Naive thymus-derived CD4-positive, alpha-beta T cell (primary cell): ENCODE measurements around the gene KLF16. TPM values are rescaled to one million over a fixed set of nuclear protein-coding genes. Genes with fewer than 3 reads are reported as not detected.

Source experiments
- ATAC-seq: fragments of 150-1000 bp; cut with Tn5 transposase; 2 replicates; pipeline ENCODE4 v1.10.0; 2021; ENCODE audit warnings: mild to moderate bottlenecking, moderate library complexity
- CTCF ChIA-PET: fragments of 350-600 bp; sonication (Branson Sonifier 250); formaldehyde crosslinking; loops from one replicate; lab custom pipeline; 2021; ENCODE audit warnings: antibody characterized with exemption; lab: Charles Lee
- POLR2A ChIA-PET: fragments of 350-600 bp; sonication (Branson Sonifier 250); formaldehyde crosslinking; loops from one replicate; lab custom pipeline; 2021; ENCODE audit warnings: antibody characterized with exemption, inconsistent platforms; lab: Charles Lee
- DNase-seq, 9 donors: peaks; one replicate each; pipeline versions ENCODE4 v3.0.0 to v3.0.0-alpha.2; 2020 to 2022; ENCODE audit warnings: mixed read lengths in 1 of 9
- H3K27ac ChIP-seq: one replicate; pipeline ENCODE4 v1.7.0; 2013; ENCODE audit warnings: mild to moderate bottlenecking, low read depth, low read length, moderate library complexity
- H3K27me3 ChIP-seq, 2 donors: one replicate each; pipeline ENCODE4 v1.7.0; 2013; ENCODE audit warnings: low read length in 2 of 2, mild to moderate bottlenecking in 2 of 2, moderate library complexity in 2 of 2; ENCODE audit not compliant: control insufficient read depth in 2 of 2, insufficient read depth in 2 of 2
- H3K36me3 ChIP-seq, 3 experiments: 1 replicate in 2 of 3; 2 replicates in 1 of 3; pipeline ENCODE4 v1.7.0; 2013; ENCODE audit warnings: low read length in 3 of 3, mild to moderate bottlenecking in 3 of 3, moderate library complexity in 1 of 3; ENCODE audit not compliant: insufficient read depth in 3 of 3, control insufficient read depth in 2 of 3
- H3K4me1 ChIP-seq, 2 donors: one replicate each; pipeline ENCODE4 v1.7.0; 2013; ENCODE audit warnings: low read length in 2 of 2, mild to moderate bottlenecking in 2 of 2, moderate library complexity in 1 of 2; ENCODE audit not compliant: control insufficient read depth in 2 of 2, insufficient read depth in 2 of 2
- H3K4me3 ChIP-seq: 2 replicates; pipeline ENCODE4 v1.7.0; 2013; ENCODE audit warnings: mild to moderate bottlenecking, low read length
- H3K9me3 ChIP-seq, 3 experiments: 1 replicate in 2 of 3; 2 replicates in 1 of 3; pipeline ENCODE4 v1.7.0; 2013; ENCODE audit warnings: low read length in 3 of 3; ENCODE audit not compliant: control insufficient read depth in 2 of 3
- H3K27ac Mint-ChIP-seq, 9 donors: one replicate each; pipeline ENCODE4 v1.8.0; 2020 to 2022; ENCODE audit warnings: mixed read lengths in 9 of 9, mild to moderate bottlenecking in 8 of 9, moderate library complexity in 5 of 9, inconsistent platforms in 2 of 9
- H3K27me3 Mint-ChIP-seq, 5 donors: one replicate each; pipeline ENCODE4 v1.8.0; 2021 to 2022; ENCODE audit warnings: mixed read lengths in 5 of 5, mild to moderate bottlenecking in 1 of 5
- H3K36me3 Mint-ChIP-seq, 5 donors: one replicate each; pipeline ENCODE4 v1.8.0; 2020 to 2022; ENCODE audit warnings: mixed read lengths in 5 of 5, mild to moderate bottlenecking in 3 of 5, inconsistent platforms in 1 of 5
- H3K4me1 Mint-ChIP-seq, 7 donors: one replicate each; pipeline ENCODE4 v1.8.0; 2020 to 2022; ENCODE audit warnings: mixed read lengths in 7 of 7, mild to moderate bottlenecking in 3 of 7, inconsistent platforms in 1 of 7
- H3K4me3 Mint-ChIP-seq, 10 donors: one replicate each; pipeline ENCODE4 v1.8.0; 2020 to 2022; ENCODE audit warnings: mild to moderate bottlenecking in 10 of 10, mixed read lengths in 10 of 10, moderate library complexity in 6 of 10, inconsistent platforms in 2 of 10
- H3K9me3 Mint-ChIP-seq, 11 donors: one replicate each; pipeline ENCODE4 v1.8.0; 2020 to 2022; ENCODE audit warnings: mixed read lengths in 11 of 11, mild to moderate bottlenecking in 4 of 11, inconsistent platforms in 1 of 11, moderate library complexity in 1 of 11
- intact Hi-C, 2 donors: fragments of 100-400 bp; cut with micrococcal nuclease; formaldehyde crosslinking; loops; one replicate each; pipeline ENCODE4 v1.15.1; 2023
- polyA plus RNA-seq, 2 donors: library from polyadenylated mRNA; unstranded; fragments of 300-500 nt; fragmentation: Illumina TruSeq; gene quantifications; one replicate each; pipeline ENCODE4 v1.2.3, GENCODE V29; 2021
- total RNA-seq, 6 experiments: library from RNA in 5 of 6; stranded (reverse) in 5 of 6; gene quantifications; 1 replicate in 5 of 6; 2 replicates in 1 of 6; pipeline ENCODE4 v1.2.3 and lab custom pipeline; 2021 to 2026

The KLF16 gene
- total and polyA plus RNA-seq, 7 experiments from 2014 or later: 0.41 to 65.2 (median 20.8) TPM

DNA sequence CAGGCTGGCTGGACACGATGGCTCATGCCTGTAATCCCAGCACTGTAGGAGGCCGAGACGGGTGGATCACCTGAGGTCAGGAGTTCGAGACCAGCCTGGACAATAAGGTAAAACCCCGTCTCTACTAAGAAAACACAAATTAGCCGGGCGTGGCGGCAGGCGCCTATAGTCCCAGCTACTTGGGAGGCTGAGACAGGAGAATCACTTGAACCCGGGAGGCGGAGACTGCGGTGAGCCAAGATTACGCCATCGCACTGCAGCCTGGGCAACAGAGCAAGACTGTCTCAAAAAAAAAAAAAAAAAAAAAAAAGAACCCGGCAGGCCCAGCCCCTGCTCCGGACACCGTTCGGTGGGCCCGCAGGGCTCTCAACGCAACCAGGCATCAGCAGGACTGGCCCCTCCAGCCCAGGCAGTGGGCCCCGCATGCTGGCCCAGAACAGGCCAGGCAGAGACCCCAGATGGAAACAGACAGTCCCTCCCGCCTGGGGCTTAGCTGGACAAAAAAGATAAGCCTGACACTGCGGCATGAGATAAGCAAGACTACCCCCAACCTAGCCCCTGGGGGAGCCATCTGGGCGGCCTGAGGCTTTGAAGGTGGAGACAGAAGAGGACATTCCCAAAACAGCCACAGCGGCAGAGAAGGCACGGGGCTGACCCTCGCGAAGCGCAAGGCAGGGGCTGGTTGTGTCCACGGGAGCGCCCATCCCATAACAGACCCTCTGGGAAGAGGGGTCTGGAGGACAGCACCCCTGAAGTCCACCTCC lies 26.7 kb downstream of the KLF16 start:
- Histone ChIP-seq H3K27ac (no peak overlapping the region), H3K36me3 (peaks cover 0 to 34% (median 0%) of the 10 kb centered on the region in 3 experiments), H3K27me3 (no peaks in the 10 kb centered on the region), H3K4me1 (no peaks in the 10 kb centered on the region), H3K9me3 (no peaks in the 10 kb centered on the region), H3K4me3 (no peak overlapping the region)
- DNase-seq (no peak), ATAC-seq (no peak)
- POLR2A ChIA-PET: interaction anchor here (0.7 kb wide), 1 partner anchor 76 kb away, joined by 3 read pairs; no protein-coding TSS in a partner anchor
- Mint-ChIP-seq H3K4me3 (no peak overlapping the region), H3K9me3 (no peaks in the 10 kb centered on the region), H3K36me3 (no peaks in the 10 kb centered on the region), H3K27ac (no peak overlapping the region), H3K27me3 (no peaks in the 10 kb centered on the region), H3K4me1 (peaks cover 13 to 41% (median 26%) of the 10 kb centered on the region in 7 donors)
- intact Hi-C loops: loop anchor here (1.0 kb wide), 1 partner anchor 12 kb away; the partner anchor contains the start of gene REXO1 (in 2 of the 2)
- CTCF ChIA-PET: interaction anchor here (0.7 to 2.5 kb wide), 4 partner anchors 8 to 260 kb away, joined by 3 to 21 read pairs (median 5); no protein-coding TSS in a partner anchor

DNA sequence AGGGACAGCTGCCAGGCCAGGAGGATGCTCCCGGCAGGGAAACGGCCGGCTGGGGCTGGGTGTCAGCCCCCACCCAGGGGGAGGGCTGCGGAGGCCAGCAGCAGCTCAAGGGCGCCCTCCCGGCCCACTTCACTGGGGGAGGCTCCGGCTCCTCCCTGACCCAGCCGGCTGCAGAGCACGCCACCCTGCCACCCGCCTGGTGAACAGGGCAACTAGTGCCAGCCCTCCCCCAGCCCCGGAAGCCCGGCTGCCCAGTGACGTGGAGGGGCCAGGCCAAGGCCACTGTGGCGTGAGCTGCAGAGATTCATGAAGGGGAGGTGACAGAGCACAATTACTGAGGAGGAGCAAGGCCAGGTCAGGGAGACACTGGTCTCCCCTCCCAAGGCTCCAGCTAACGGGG lies 29.8 kb downstream of the KLF16 start:
- no peak for DNase-seq
- Histone ChIP-seq H3K27ac (no peak overlapping the region), H3K36me3 (peaks cover 0 to 45% (median 3%) of the 10 kb centered on the region in 3 experiments), H3K9me3 (no peaks in the 10 kb centered on the region), H3K27me3 (no peaks in the 10 kb centered on the region), H3K4me1 (no peaks in the 10 kb centered on the region), H3K4me3 (no peak overlapping the region)
- Mint-ChIP-seq H3K36me3 (peaks cover 0 to 4% (median 0%) of the 10 kb centered on the region in 5 donors), H3K4me3 (no peak overlapping the region), H3K9me3 (no peaks in the 10 kb centered on the region), H3K4me1 (peaks cover 0 to 21% (median 10%) of the 10 kb centered on the region in 7 donors), H3K27ac (no peak overlapping the region), H3K27me3 (no peaks in the 10 kb centered on the region)
- ChIA-PET POLR2A (interaction anchor here (0.7 kb wide), 1 partner anchor 630 kb away, joined by 3 read pairs; no protein-coding TSS in a partner anchor), CTCF (no interaction called here)
- intact Hi-C loops: no loop called here
- no peak for ATAC-seq

DNA sequence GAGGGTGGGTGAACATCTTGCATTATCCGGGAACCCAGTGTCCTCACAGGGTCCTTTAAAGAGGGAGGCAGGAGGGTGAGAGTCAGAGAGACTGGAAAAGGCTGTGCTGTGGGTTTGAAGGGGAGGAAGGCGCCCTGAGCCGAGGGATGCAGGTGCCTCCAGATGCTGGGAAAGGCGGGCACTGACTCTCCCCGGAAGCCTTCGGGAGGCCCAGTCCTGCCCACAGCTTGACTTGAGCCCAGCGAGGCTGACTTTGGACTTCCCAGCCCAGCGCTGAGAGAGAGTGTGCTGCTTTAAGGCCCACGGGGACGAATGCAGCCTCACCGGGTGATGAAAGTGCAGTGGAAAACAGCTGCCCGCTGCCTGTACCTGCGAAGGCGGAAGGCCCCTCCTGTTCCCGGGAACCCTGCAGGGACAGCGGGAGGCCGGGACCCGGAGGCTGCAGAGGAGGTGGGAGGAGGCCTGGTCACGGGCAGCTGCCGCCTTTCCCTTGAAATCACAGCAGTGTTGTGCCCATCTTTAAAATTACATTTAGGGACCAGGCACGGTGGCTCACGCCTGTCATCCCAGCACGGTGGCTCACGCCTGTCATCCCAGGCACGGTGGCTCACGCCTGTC lies 31.2 kb downstream of the KLF16 start:
- Histone ChIP-seq H3K27me3 (no peaks in the 10 kb centered on the region), H3K4me1 (no peaks in the 10 kb centered on the region), H3K9me3 (no peaks in the 10 kb centered on the region), H3K4me3 (no peak overlapping the region), H3K36me3 (peaks cover 0 to 59% (median 3%) of the 10 kb centered on the region in 3 experiments), H3K27ac (no peak overlapping the region)
- Mint-ChIP-seq H3K9me3 (no peaks in the 10 kb centered on the region), H3K27me3 (no peaks in the 10 kb centered on the region), H3K36me3 (peaks cover 0 to 4% (median 0%) of the 10 kb centered on the region in 5 donors), H3K27ac (no peak overlapping the region), H3K4me1 (peaks cover 0 to 19% (median 7%) of the 10 kb centered on the region in 7 donors), H3K4me3 (no peak overlapping the region)
- ChIA-PET CTCF (interaction anchor here (0.6 kb wide), 1 partner anchor 10 kb away, joined by 5 read pairs; no protein-coding TSS in a partner anchor), POLR2A (no interaction called here)
- ATAC-seq: no peak
- DNase-seq: no peak
- intact Hi-C loops: no loop called here

DNA sequence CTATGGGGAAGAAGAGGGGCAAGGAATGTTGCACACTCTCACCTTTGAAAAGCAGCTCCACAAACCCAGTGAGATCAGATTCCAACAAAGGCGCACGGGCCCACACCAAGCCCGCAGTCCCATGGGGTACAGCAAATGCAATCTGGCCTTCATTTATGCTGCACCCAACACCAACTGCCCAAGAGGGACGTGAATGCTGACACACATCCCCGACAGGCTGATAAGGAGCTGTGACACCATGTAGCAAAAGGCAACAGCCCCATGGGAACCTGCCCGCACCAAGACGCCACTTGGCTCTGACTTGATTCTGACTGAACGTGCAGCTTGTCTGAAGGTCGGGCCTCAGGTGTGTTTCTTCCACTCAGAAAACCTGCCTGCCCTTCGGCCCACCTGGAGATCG lies 32.4 kb downstream of the KLF16 start:
- Mint-ChIP-seq H3K4me1 (peaks cover 0 to 12% (median 4%) of the 10 kb centered on the region in 7 donors), H3K9me3 (no peaks in the 10 kb centered on the region), H3K27me3 (no peaks in the 10 kb centered on the region), H3K27ac (no peak overlapping the region), H3K36me3 (peaks cover 0 to 4% (median 0%) of the 10 kb centered on the region in 5 donors), H3K4me3 (peak overlapping the region in 1 of 10 donors; percentile 12)
- CTCF ChIA-PET: no interaction called here
- Histone ChIP-seq H3K27ac (no peak overlapping the region), H3K36me3 (peaks cover 0 to 69% (median 3%) of the 10 kb centered on the region in 3 experiments), H3K9me3 (no peaks in the 10 kb centered on the region), H3K27me3 (no peaks in the 10 kb centered on the region), H3K4me1 (peaks cover 3 to 4% of the 10 kb centered on the region in 2 donors), H3K4me3 (no peak overlapping the region)
- intact Hi-C loops: no loop called here
- ATAC-seq (no peak), DNase-seq (no peak)
- POLR2A ChIA-PET: interaction anchor here (1.0 kb wide), 1 partner anchor 8 kb away, joined by 4 read pairs; no protein-coding TSS in a partner anchor

DNA sequence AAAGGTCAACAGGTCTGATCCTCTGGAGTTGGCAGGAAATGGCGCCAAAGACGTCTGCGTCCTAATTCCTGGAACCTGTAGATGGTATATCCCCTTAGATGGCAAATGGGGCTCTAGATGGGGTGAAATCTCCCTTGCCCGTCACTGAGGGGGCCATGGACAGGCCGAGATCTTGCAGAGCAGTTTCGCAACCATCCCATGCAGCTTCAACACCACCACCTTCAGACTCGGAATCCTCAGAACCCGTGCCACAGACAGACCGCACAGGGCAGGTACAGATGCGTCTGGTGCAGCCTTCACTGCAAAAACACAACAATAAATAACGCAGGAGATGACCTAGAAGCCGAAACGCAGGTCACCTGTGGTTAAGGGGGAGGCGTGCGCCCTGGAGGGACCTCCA lies 32.8 kb downstream of the KLF16 start:
- H3K4me1 Mint-ChIP-seq: peaks cover 0 to 12% (median 4%) of the 10 kb centered on the region in 7 donors
- no peak for ATAC-seq
- Histone ChIP-seq H3K27ac (no peak overlapping the region), H3K9me3 (no peaks in the 10 kb centered on the region), H3K4me1 (peaks cover 3 to 6% of the 10 kb centered on the region in 2 donors), H3K4me3 (no peak overlapping the region), H3K27me3 (no peaks in the 10 kb centered on the region), H3K36me3 (peaks cover 0 to 69% (median 3%) of the 10 kb centered on the region in 3 experiments)
- CTCF ChIA-PET: no interaction called here
- no peaks in the 10 kb centered on the region for H3K9me3 Mint-ChIP-seq
- H3K27ac Mint-ChIP-seq: peak overlapping the region in 1 of 9 donors; percentile 25
- no peak overlapping the region for H3K4me3 Mint-ChIP-seq
- DNase-seq: no peak
- POLR2A ChIA-PET: interaction anchor here (1.0 kb wide), 1 partner anchor 8 kb away, joined by 4 read pairs; no protein-coding TSS in a partner anchor
- intact Hi-C loops: no loop called here
- H3K36me3 Mint-ChIP-seq: peaks cover 0 to 4% (median 1%) of the 10 kb centered on the region in 5 donors
- H3K27me3 Mint-ChIP-seq: no peaks in the 10 kb centered on the region

DNA sequence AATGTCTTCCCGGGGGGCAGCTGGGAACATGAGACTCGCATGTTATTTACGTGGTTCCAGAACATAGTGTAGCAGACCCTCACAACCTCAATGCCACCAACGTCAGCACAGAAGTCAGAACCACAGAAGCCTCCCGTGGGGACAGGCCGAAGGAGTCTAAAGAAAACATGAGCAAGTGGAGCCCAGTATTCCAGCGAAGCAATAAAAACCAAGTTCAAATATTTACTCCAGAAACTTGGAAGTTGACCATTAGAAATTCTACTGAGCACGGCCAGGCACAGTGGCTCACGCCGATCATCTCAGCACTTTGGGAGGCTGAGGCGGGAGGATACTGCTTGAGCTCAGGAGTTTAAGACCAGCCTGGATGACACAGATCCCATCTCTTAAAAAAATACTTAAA lies 33.4 kb downstream of the KLF16 start:
- ChIA-PET POLR2A (interaction anchor here (1.0 kb wide), 1 partner anchor 9 kb away, joined by 4 read pairs; no protein-coding TSS in a partner anchor), CTCF (no interaction called here)
- Mint-ChIP-seq H3K27ac (no peak overlapping the region), H3K9me3 (no peaks in the 10 kb centered on the region), H3K4me1 (peaks cover 0 to 12% (median 4%) of the 10 kb centered on the region in 7 donors), H3K4me3 (no peak overlapping the region), H3K36me3 (peaks cover 0 to 4% (median 1%) of the 10 kb centered on the region in 5 donors), H3K27me3 (no peaks in the 10 kb centered on the region)
- Histone ChIP-seq H3K4me3 (no peak overlapping the region), H3K27me3 (no peaks in the 10 kb centered on the region), H3K27ac (no peak overlapping the region), H3K9me3 (no peaks in the 10 kb centered on the region), H3K36me3 (peaks cover 0 to 67% (median 3%) of the 10 kb centered on the region in 3 experiments), H3K4me1 (peaks cover 3 to 6% of the 10 kb centered on the region in 2 donors)
- ATAC-seq (no peak), DNase-seq (no peak)
- intact Hi-C loops: no loop called here
